A673 (cell line): ENCODE measurements around the gene MT1B.
"Not testable (repeated sequence)": the region's sequence is repeated elsewhere in the genome, so short reads cannot be mapped to it uniquely, and the experiment has no call there.

Experiments used
- CTCF ChIP-seq: fragments of 300-800, 200-600 bp; sonication (generic); conservative IDR thresholded peaks from 2 replicates; pipeline ENCODE4 v1.5.1; 2017; ENCODE audit warnings: low read depth, mild to moderate bottlenecking, antibody characterized with exemption, low read length, moderate library complexity, mixed read lengths
- EZH2 ChIP-seq: fragments of 200-600 bp; sonication (generic); IDR thresholded peaks from 2 replicates; pipeline ENCODE4 v1.6.1; 2017; ENCODE audit warnings: borderline replicate concordance, low read depth, mild to moderate bottlenecking, mixed read lengths, antibody characterized with exemption, low read length; ENCODE audit not compliant: poor library complexity, severe bottlenecking

- TF ChIP-seq CTCF, EZH2: not testable (repeated sequence)
Measured at GRCh38 chr16:56674570-56674969, 22.9 kb downstream of the MT1B start.
